ENCODE measurements around the gene DLX2. TPM values are rescaled to one million over a fixed set of nuclear protein-coding genes. Genes with fewer than 3 reads are reported as not detected.

Gene DLX2
- total RNA-seq, 1 donor: 0.36 TPM

DNA sequence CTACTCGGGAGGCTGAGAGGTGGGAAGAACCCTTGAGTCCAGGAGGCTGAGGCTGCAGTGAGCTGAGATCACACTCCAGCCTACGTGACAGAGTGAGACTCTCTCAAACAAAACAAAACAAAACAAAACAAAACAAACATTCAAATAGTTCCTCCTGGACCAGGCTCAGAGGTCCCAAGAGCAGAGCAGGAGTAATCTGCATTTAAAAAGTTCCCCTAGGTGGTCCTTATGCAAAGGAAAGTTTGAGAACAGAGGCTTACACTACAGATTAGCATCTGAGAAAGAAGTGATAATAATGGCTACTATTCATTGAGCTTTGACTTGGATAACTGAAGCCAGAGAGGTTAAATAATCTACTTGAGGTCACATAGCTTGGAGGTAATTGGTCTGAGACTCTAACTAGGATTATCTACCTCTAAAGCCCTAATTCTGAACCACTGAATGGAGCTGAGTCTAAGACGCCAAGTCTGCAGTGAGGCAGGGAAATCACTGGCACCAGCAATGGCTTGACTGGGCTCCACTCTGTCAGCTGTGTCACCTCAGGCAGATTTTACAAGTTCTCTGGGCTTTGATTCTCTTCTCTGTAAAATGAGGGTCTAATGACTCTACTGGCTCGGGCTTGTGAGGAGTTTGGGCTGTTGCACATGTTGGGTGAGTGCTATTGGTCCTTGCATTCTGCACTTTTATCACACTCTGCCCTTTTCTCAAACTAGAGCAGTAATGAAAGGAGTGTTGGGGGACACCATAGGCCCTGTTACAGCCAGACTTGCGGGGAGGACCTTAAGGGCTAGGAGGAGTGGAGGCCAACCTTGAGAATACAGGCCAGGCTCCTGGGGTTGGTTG lies 29.2 kb upstream of the DLX2 start:
- no peaks in the 10 kb centered on the region for H3K79me2 ChIP-seq (ENCODE audit: insufficient read depth, low read length)
- H3K27me3 ChIP-seq (ENCODE audit: insufficient read depth, low read length): no peaks in the 10 kb centered on the region
- no peaks in the 10 kb centered on the region for H4K20me1 ChIP-seq (ENCODE audit: insufficient read depth, low read length)
- TF ChIP-seq CTCF (IDR thresholded peaks at IDR 0.05; ENCODE audit: extremely low read depth, low read depth, low read length): no peak
- H3K27ac ChIP-seq (ENCODE audit: low read depth, low read length): no peak overlapping the region
- H3K4me2 ChIP-seq (ENCODE audit: insufficient read depth, low read length): no peak overlapping the region
- H3K9me3 ChIP-seq (ENCODE audit: low read depth, low read length): no peaks in the 10 kb centered on the region
- H3K4me1 ChIP-seq (ENCODE audit: insufficient read depth, low read length): no peaks in the 10 kb centered on the region
- H3K4me3 ChIP-seq (ENCODE audit: insufficient read depth, low read length): no peak overlapping the region
- no peak overlapping the region for H2AFZ ChIP-seq (ENCODE audit: low read length)
- DNase-seq (ENCODE audit: insufficient read length, low spot score, missing footprints): no peak
- no peaks in the 10 kb centered on the region for H3K36me3 ChIP-seq (ENCODE audit: insufficient read depth, low read length)

GRCh38 chr2:172129404-172129803 lies 26.7 kb upstream of the DLX2 start:
- no peaks in the 10 kb centered on the region for H3K9me3 ChIP-seq (ENCODE audit: low read depth, low read length)
- no peak for DNase-seq (ENCODE audit: insufficient read length, low spot score, missing footprints)
- no peak overlapping the region for H2AFZ ChIP-seq (ENCODE audit: low read length)
- H3K4me3 ChIP-seq (ENCODE audit: insufficient read depth, low read length): no peak overlapping the region
- H3K4me1 ChIP-seq (ENCODE audit: insufficient read depth, low read length): no peaks in the 10 kb centered on the region
- H3K36me3 ChIP-seq (ENCODE audit: insufficient read depth, low read length): no peaks in the 10 kb centered on the region
- H3K4me2 ChIP-seq (ENCODE audit: insufficient read depth, low read length): no peak overlapping the region
- H3K27ac ChIP-seq (ENCODE audit: low read depth, low read length): no peak overlapping the region
- H3K79me2 ChIP-seq (ENCODE audit: insufficient read depth, low read length): no peaks in the 10 kb centered on the region
- TF ChIP-seq CTCF (IDR thresholded peaks at IDR 0.05; ENCODE audit: extremely low read depth, low read depth, low read length): no peak
- no peaks in the 10 kb centered on the region for H3K27me3 ChIP-seq (ENCODE audit: insufficient read depth, low read length)
- H4K20me1 ChIP-seq (ENCODE audit: insufficient read depth, low read length): no peaks in the 10 kb centered on the region

DNA sequence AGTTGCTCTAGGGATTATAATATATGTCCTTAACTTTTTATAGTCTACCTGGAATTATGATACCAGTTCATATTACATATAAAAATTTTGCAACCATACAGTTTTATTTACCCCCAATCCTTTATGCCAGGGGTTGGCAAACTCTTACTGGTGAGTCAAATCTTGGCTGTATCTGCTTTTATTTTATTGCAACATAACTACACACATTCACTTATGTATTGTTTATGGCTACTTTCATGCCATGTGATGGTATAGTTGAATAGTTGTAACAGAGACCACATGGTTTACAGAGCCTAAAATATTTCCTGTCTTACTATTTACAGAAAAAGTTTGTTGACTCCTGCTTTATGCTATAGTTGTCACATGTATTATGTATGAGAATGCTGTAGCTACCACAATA lies 25.8 kb upstream of the DLX2 start:
- DNase-seq (ENCODE audit: insufficient read length, low spot score, missing footprints): no peak
- Histone ChIP-seq H3K9me3 (ENCODE audit: low read depth, low read length) (no peaks in the 10 kb centered on the region), H3K4me3 (ENCODE audit: insufficient read depth, low read length) (no peak overlapping the region), H3K27me3 (ENCODE audit: insufficient read depth, low read length) (no peaks in the 10 kb centered on the region), H3K79me2 (ENCODE audit: insufficient read depth, low read length) (no peaks in the 10 kb centered on the region), H3K4me2 (ENCODE audit: insufficient read depth, low read length) (no peak overlapping the region), H3K36me3 (ENCODE audit: insufficient read depth, low read length) (no peaks in the 10 kb centered on the region), H3K4me1 (ENCODE audit: insufficient read depth, low read length) (no peaks in the 10 kb centered on the region), H2AFZ (ENCODE audit: low read length) (no peak overlapping the region), H3K27ac (ENCODE audit: low read depth, low read length) (no peak overlapping the region), H4K20me1 (ENCODE audit: insufficient read depth, low read length) (no peaks in the 10 kb centered on the region)
- no peak for TF ChIP-seq CTCF (IDR thresholded peaks at IDR 0.05; ENCODE audit: extremely low read depth, low read depth, low read length)

GRCh38 chr2:172120118-172120517 lies 17.4 kb upstream of the DLX2 start:
- Histone ChIP-seq H3K9me3 (ENCODE audit: low read depth, low read length) (no peaks in the 10 kb centered on the region), H3K36me3 (ENCODE audit: insufficient read depth, low read length) (no peaks in the 10 kb centered on the region), H3K27ac (ENCODE audit: low read depth, low read length) (no peak overlapping the region), H3K27me3 (ENCODE audit: insufficient read depth, low read length) (no peaks in the 10 kb centered on the region), H3K4me1 (ENCODE audit: insufficient read depth, low read length) (peaks cover 13% of the 10 kb centered on the region), H2AFZ (ENCODE audit: low read length) (no peak overlapping the region), H3K4me3 (ENCODE audit: insufficient read depth, low read length) (no peak overlapping the region), H4K20me1 (ENCODE audit: insufficient read depth, low read length) (no peaks in the 10 kb centered on the region), H3K79me2 (ENCODE audit: insufficient read depth, low read length) (no peaks in the 10 kb centered on the region), H3K4me2 (ENCODE audit: insufficient read depth, low read length) (no peak overlapping the region)
- DNase-seq (ENCODE audit: insufficient read length, low spot score, missing footprints): no peak
- no peak for TF ChIP-seq CTCF (IDR thresholded peaks at IDR 0.05; ENCODE audit: extremely low read depth, low read depth, low read length)

Data from osteoblast (primary cell).